CD4-positive, alpha-beta T cell (primary cell): ENCODE data around the gene IGF2R. TPM values are rescaled to one million over a fixed set of nuclear protein-coding genes. Genes with fewer than 3 reads are reported as not detected.

Experiments
- ATAC-seq: fragments of 200-7000 bp; cut with Tn5 transposase; one replicate; pipeline ENCODE4 v1.10.0; 2022; ENCODE audit warnings: mild to moderate bottlenecking; ENCODE audit not compliant: poor library complexity
- CTCF ChIA-PET: fragments of 350-600 bp; sonication (Branson Sonifier 250); formaldehyde crosslinking; loops from one replicate; lab custom pipeline; 2021; ENCODE audit warnings: antibody characterized with exemption, inconsistent platforms; lab: Charles Lee
- POLR2A ChIA-PET: fragments of 350-600 bp; sonication (Branson Sonifier 250); formaldehyde crosslinking; loops from one replicate; lab custom pipeline; 2021; ENCODE audit warnings: antibody characterized with exemption, inconsistent platforms; lab: Charles Lee
- DNase-seq, 14 experiments: peaks; one replicate each; pipeline ENCODE4 v3.0.0-alpha.2; 2013 to 2020; ENCODE audit warnings: mixed read lengths in 2 of 14
- H3K27ac ChIP-seq, 2 donors: one replicate each; pipeline versions ENCODE4 v1.5.1 to v1.7.0; 2013; ENCODE audit warnings: low read length in 2 of 2, low read depth in 1 of 2, mild to moderate bottlenecking in 1 of 2
- H3K27me3 ChIP-seq, 2 experiments: 1 replicate in 1 of 2; 2 replicates in 1 of 2; pipeline versions ENCODE4 v1.6.1 to v1.7.0; 2013; ENCODE audit warnings: low read length in 2 of 2, control low read depth in 1 of 2, mild to moderate bottlenecking in 1 of 2, moderate library complexity in 1 of 2; ENCODE audit not compliant: insufficient read depth in 2 of 2, control insufficient read depth in 1 of 2
- H3K36me3 ChIP-seq: one replicate; pipeline ENCODE4 v1.6.1; 2013; ENCODE audit warnings: low read length, control low read depth; ENCODE audit not compliant: insufficient read depth
- H3K4me1 ChIP-seq: one replicate; pipeline ENCODE4 v1.6.1; 2013; ENCODE audit warnings: low read length, control low read depth; ENCODE audit not compliant: insufficient read depth
- H3K4me3 ChIP-seq: one replicate; pipeline ENCODE4 v1.5.1; 2013; ENCODE audit warnings: mild to moderate bottlenecking, low read length, moderate library complexity
- H3K9me3 ChIP-seq, 2 experiments: 1 replicate in 1 of 2; 2 replicates in 1 of 2; pipeline versions ENCODE4 v1.6.1 to v1.7.0; 2013; ENCODE audit warnings: low read length in 2 of 2, mild to moderate bottlenecking in 2 of 2, control low read depth in 1 of 2, moderate library complexity in 1 of 2; ENCODE audit not compliant: control insufficient read depth in 1 of 2, insufficient read depth in 1 of 2
- H3K27ac Mint-ChIP-seq: one replicate; pipeline ENCODE4 v1.8.0; 2020; ENCODE audit warnings: mixed read lengths
- H3K27me3 Mint-ChIP-seq: one replicate; pipeline ENCODE4 v1.8.0; 2021; ENCODE audit warnings: mixed read lengths
- H3K36me3 Mint-ChIP-seq: one replicate; pipeline ENCODE4 v1.8.0; 2021; ENCODE audit warnings: low read depth, mixed read lengths
- H3K4me1 Mint-ChIP-seq: one replicate; pipeline ENCODE4 v1.8.0; 2021; ENCODE audit warnings: low read depth, mixed read lengths
- H3K4me3 Mint-ChIP-seq: one replicate; pipeline ENCODE4 v1.8.0; 2020; ENCODE audit warnings: mild to moderate bottlenecking, mixed read lengths
- H3K9me3 Mint-ChIP-seq: one replicate; pipeline ENCODE4 v1.8.0; 2020; ENCODE audit warnings: mixed read lengths
- CTCF ChIP-seq: fragments of 200-600 bp; IDR thresholded peaks from one replicate; pipeline ENCODE4 v1.8.0; 2022; ENCODE audit warnings: antibody characterized with exemption, mild to moderate bottlenecking
- intact Hi-C, 2 experiments: fragments of 100-400 bp; cut with DNase I in 1 of 2; cut with micrococcal nuclease in 1 of 2; formaldehyde crosslinking; loops; one replicate each; pipeline versions ENCODE4 v1.15.1 to v1.9.0; 2023 to 2025; cut with DNase I, micrococcal nuclease
- total RNA-seq, 174 experiments: library from RNA in 2 of 174; stranded (reverse) in 2 of 174; gene quantifications; one replicate each; pipeline ENCODE4 v1.2.3 and lab custom pipeline; 2021 to 2026

IGF2R gene
- total RNA-seq, 2 experiments from 2014 or later: 43.8 to 46.7 TPM

GRCh38 chr6:160086754-160087153, 117.9 kb downstream of the IGF2R start:
- no peak for TF ChIP-seq CTCF
- Mint-ChIP-seq H3K36me3 (peaks cover 89% of the 10 kb centered on the region), H3K4me1 (no peaks in the 10 kb centered on the region), H3K27me3 (no peaks in the 10 kb centered on the region), H3K27ac (no peak overlapping the region), H3K9me3 (no peaks in the 10 kb centered on the region), H3K4me3 (no peak overlapping the region)
- H3K4me1 ChIP-seq: peaks cover 3% of the 10 kb centered on the region
- no peak for DNase-seq
- H3K36me3 ChIP-seq: peaks cover 82% of the 10 kb centered on the region
- ATAC-seq: no peak
- no peak overlapping the region for H3K4me3 ChIP-seq
- no peaks in the 10 kb centered on the region for H3K9me3 ChIP-seq
- H3K27me3 ChIP-seq: no peaks in the 10 kb centered on the region
- ChIA-PET CTCF (no interaction called here), POLR2A (no interaction called here)
- intact Hi-C loops: loop anchor here in 1 of 2 experiments (5.0 kb wide), 1 partner anchor 371 kb away; no protein-coding TSS in a partner anchor
- H3K27ac ChIP-seq: no peak overlapping the region

- H3K4me3 ChIP-seq: no peak overlapping the region
- no peak for DNase-seq
- no peaks in the 10 kb centered on the region for H3K27me3 Mint-ChIP-seq
- H3K4me1 ChIP-seq: peaks cover 3% of the 10 kb centered on the region
- no peaks in the 10 kb centered on the region for H3K9me3 ChIP-seq
- no peaks in the 10 kb centered on the region for H3K9me3 Mint-ChIP-seq
- no peak overlapping the region for H3K27ac Mint-ChIP-seq
- no peak for TF ChIP-seq CTCF
- no peak overlapping the region for H3K4me3 Mint-ChIP-seq
- H3K36me3 ChIP-seq: peaks cover 88% of the 10 kb centered on the region
- no peaks in the 10 kb centered on the region for H3K27me3 ChIP-seq
- ChIA-PET CTCF (interaction anchor here (1.2 kb wide), 2 partner anchors 50 to 368 kb away, joined by 3 to 4 read pairs; no protein-coding TSS in a partner anchor), POLR2A (no interaction called here)
- H3K4me1 Mint-ChIP-seq: no peaks in the 10 kb centered on the region
- peaks cover 88% of the 10 kb centered on the region for H3K36me3 Mint-ChIP-seq
- ATAC-seq: no peak
- intact Hi-C loops: loop anchor here in 1 of 2 experiments (5.0 kb wide), 1 partner anchor 369 kb away; no protein-coding TSS in a partner anchor
- no peak overlapping the region for H3K27ac ChIP-seq
These were observed 119.3 kb downstream of the IGF2R start for GRCh38 chr6:160088069-160088783.

GRCh38 chr6:160088784-160089533, 120.1 kb downstream of the IGF2R start:
- intact Hi-C loops: loop anchor here in 1 of 2 experiments (5.0 kb wide), 1 partner anchor 368 kb away; no protein-coding TSS in a partner anchor
- H3K27ac Mint-ChIP-seq: no peak overlapping the region
- CTCF ChIA-PET: interaction anchor here (1.2 kb wide), 2 partner anchors 49 to 367 kb away, joined by 3 to 4 read pairs; no protein-coding TSS in a partner anchor

More at GRCh38 chr6:160088784-160089533, 120.1 kb downstream of the IGF2R start:
- Mint-ChIP-seq H3K4me1 (no peaks in the 10 kb centered on the region), H3K9me3 (no peaks in the 10 kb centered on the region), H3K36me3 (peaks cover 88% of the 10 kb centered on the region), H3K27me3 (no peaks in the 10 kb centered on the region), H3K4me3 (no peak overlapping the region)
- Histone ChIP-seq H3K27ac (no peak overlapping the region), H3K9me3 (no peaks in the 10 kb centered on the region), H3K4me1 (peaks cover 3% of the 10 kb centered on the region), H3K27me3 (no peaks in the 10 kb centered on the region), H3K36me3 (peaks cover 90% of the 10 kb centered on the region), H3K4me3 (no peak overlapping the region)
- no peak for TF ChIP-seq CTCF
- POLR2A ChIA-PET: no interaction called here
- DNase-seq (no peak), ATAC-seq (no peak)
